DOHH2 (cell line): ENCODE results near the gene ANAPC2.

Source experiments
- H3F3A ChIP-seq: fragments of 200-600 bp; sonication (generic), shearing (Covaris generic); 2 replicates; pipeline ENCODE4 v1.6.0; 2016; ENCODE audit warnings: antibody characterized with exemption, mild to moderate bottlenecking; ENCODE audit not compliant: control insufficient read depth, insufficient read depth
- H3K27ac ChIP-seq: fragments of 200-600 bp; sonication (generic); 2 replicates; pipeline ENCODE4 v1.5.1; 2014; ENCODE audit warnings: low read depth, mild to moderate bottlenecking, low read length, moderate library complexity
- H3K27me3 ChIP-seq: fragments of 200-600 bp; sonication (generic); 2 replicates; pipeline ENCODE4 v1.6.1; 2014; ENCODE audit warnings: mild to moderate bottlenecking, low read length, mixed read lengths; ENCODE audit not compliant: control insufficient read depth
- H3K36me3 ChIP-seq: fragments of 200-600 bp; sonication (generic); 2 replicates; pipeline ENCODE4 v1.6.1; 2014; ENCODE audit warnings: mild to moderate bottlenecking, low read length, moderate library complexity, mixed read lengths; ENCODE audit not compliant: control insufficient read depth
- H3K4me1 ChIP-seq: fragments of 200-600 bp; sonication (generic); 2 replicates; pipeline ENCODE4 v1.6.1; 2014; ENCODE audit warnings: mild to moderate bottlenecking, low read length, mixed read lengths; ENCODE audit not compliant: control insufficient read depth
- H3K4me2 ChIP-seq: fragments of 200-600 bp; sonication (generic); 2 replicates; pipeline ENCODE4 v1.6.0; 2014; ENCODE audit warnings: mild to moderate bottlenecking, low read length, moderate library complexity
- H3K4me3 ChIP-seq: fragments of 200-600 bp; sonication (generic); 2 replicates; pipeline ENCODE4 v1.5.1; 2014; ENCODE audit warnings: mild to moderate bottlenecking, low read length, mixed read lengths
- H3K79me2 ChIP-seq: fragments of 200-600 bp; sonication (generic); 2 replicates; pipeline ENCODE4 v1.6.1; 2014; ENCODE audit warnings: mild to moderate bottlenecking, low read length, mixed read lengths; ENCODE audit not compliant: control insufficient read depth
- H3K9me2 ChIP-seq: fragments of 200-600 bp; sonication (generic); replicated peaks from 2 replicates; pipeline ENCODE4 v1.6.1; 2014; ENCODE audit warnings: mild to moderate bottlenecking, low read length, mixed read lengths; ENCODE audit not compliant: control insufficient read depth
- H3K9me3 ChIP-seq: fragments of 200-600 bp; sonication (generic); 2 replicates; pipeline ENCODE4 v1.6.1; 2014; ENCODE audit warnings: antibody characterized with exemption, low read length, mixed read lengths; ENCODE audit not compliant: control insufficient read depth, insufficient read depth
- H4K20me1 ChIP-seq: fragments of 200-600 bp; sonication (generic); 2 replicates; pipeline ENCODE4 v1.6.0; 2014; ENCODE audit warnings: low read depth, mild to moderate bottlenecking, antibody characterized with exemption, low read length, moderate library complexity; ENCODE audit not compliant: control insufficient read depth, insufficient read depth
- EZH2phosphoT487 ChIP-seq: fragments of 200-600 bp; sonication (generic); IDR thresholded peaks from 2 replicates; pipeline ENCODE4 v1.6.1; 2017; ENCODE audit warnings: borderline replicate concordance, mild to moderate bottlenecking, antibody characterized with exemption, low read length, moderate library complexity, mixed read lengths
- TF ChIP-seq, protein P1 (sequence below): fragments of 200-600 bp; sonication (generic); IDR thresholded peaks from one replicate; pipeline ENCODE4 v1.5.1; 2014; ENCODE audit warnings: antibody characterized with exemption, mild to moderate bottlenecking, low read depth, low read length; ENCODE audit not compliant: poor library complexity, severe bottlenecking

ANAPC2 gene

GRCh38 chr9:137138722-137139467 lies 49.5 kb downstream of the ANAPC2 start, which contains the start of gene GRIN1:
TSS of gene GRIN1 (plus strand) at chr9:137139154. CDS start at chr9:137139487, 333 bp downstream.
- Histone ChIP-seq H3K4me1 (peaks cover 21% of the 10 kb centered on the region), H3K79me2 (no peaks in the 10 kb centered on the region), H4K20me1 (no peaks in the 10 kb centered on the region), H3K4me2 (0 out of 2 replicates have a peak within 1 kb of the TSS, but pooled peaks have one; percentile 4), H3K4me3 (no peak within 1 kb of the TSS), H3F3A (no peaks in the 10 kb centered on the region), H3K9me2 (no peaks in the 10 kb centered on the region), H3K27me3 (peaks cover 32% of the 10 kb centered on the region), H3K9me3 (no peaks in the 10 kb centered on the region), H3K36me3 (no peaks in the 10 kb centered on the region), H3K27ac (no peak within 1 kb of the TSS)
- TF ChIP-seq, protein P1, sequence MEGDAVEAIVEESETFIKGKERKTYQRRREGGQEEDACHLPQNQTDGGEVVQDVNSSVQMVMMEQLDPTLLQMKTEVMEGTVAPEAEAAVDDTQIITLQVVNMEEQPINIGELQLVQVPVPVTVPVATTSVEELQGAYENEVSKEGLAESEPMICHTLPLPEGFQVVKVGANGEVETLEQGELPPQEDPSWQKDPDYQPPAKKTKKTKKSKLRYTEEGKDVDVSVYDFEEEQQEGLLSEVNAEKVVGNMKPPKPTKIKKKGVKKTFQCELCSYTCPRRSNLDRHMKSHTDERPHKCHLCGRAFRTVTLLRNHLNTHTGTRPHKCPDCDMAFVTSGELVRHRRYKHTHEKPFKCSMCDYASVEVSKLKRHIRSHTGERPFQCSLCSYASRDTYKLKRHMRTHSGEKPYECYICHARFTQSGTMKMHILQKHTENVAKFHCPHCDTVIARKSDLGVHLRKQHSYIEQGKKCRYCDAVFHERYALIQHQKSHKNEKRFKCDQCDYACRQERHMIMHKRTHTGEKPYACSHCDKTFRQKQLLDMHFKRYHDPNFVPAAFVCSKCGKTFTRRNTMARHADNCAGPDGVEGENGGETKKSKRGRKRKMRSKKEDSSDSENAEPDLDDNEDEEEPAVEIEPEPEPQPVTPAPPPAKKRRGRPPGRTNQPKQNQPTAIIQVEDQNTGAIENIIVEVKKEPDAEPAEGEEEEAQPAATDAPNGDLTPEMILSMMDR, result no peak
- no peak for TF ChIP-seq EZH2phosphoT487

DNA sequence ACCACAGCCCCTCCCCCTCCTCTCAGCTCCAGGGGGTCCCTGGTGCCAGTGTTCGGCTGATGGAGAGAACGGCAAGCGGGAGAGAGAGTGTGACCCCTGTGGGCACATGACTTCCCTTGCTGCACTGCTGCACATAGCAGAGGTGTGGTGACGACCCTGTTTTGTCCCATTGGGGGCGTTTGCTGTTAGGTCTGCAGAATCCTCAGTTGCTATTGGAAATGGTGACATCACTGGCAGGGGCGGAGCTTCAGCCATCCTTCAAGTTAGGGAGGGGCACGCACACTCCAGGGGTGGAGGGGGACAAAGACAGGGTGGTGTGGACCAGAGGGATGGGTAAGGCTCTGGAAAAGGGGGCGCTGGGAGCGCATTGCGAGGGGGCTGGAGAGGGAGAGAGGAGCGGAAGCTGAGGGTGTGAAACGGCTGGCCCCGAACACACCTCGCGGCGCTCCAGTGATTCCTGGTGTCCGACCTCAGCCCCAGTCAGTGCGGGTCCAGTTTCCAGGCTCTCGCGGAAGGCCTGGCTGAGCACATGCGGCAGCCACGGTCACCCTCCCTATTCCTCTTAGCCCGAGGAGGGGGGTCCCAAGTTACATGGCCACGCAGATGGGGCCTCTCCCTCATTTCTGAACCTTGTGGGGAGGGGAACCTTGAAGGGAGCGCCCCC lies 50.2 kb downstream of the ANAPC2 start:
- TF ChIP-seq, protein P1, result peak; percentile 28
- TF ChIP-seq EZH2phosphoT487, result no peak
- H3K4me3 ChIP-seq, result no peak overlapping the region
- H3K36me3 ChIP-seq, result no peaks in the 10 kb centered on the region
- H3K79me2 ChIP-seq, result no peaks in the 10 kb centered on the region
- H3K27ac ChIP-seq, result no peak overlapping the region
- no peaks in the 10 kb centered on the region for H3K9me3 ChIP-seq
- peaks cover 21% of the 10 kb centered on the region for H3K4me1 ChIP-seq
- no peaks in the 10 kb centered on the region for H3K9me2 ChIP-seq
- H3K4me2 ChIP-seq, result 0 out of 2 replicates have a peak overlapping the region, but pooled peaks have one; percentile 4
- H3K27me3 ChIP-seq, result peaks cover 28% of the 10 kb centered on the region
- H3F3A ChIP-seq, result 0 out of 2 replicates have a peak, but pooled peaks cover 3% of the 10 kb centered on the region
- H4K20me1 ChIP-seq, result no peaks in the 10 kb centered on the region

GRCh38 chr9:137136881-137137607 lies 51.3 kb downstream of the ANAPC2 start:
- H3K4me1 ChIP-seq, result peaks cover 21% of the 10 kb centered on the region
- no peaks in the 10 kb centered on the region for H3K9me3 ChIP-seq
- TF ChIP-seq, protein P1, result no peak
- TF ChIP-seq EZH2phosphoT487, result no peak
- H3K4me2 ChIP-seq, result peak overlapping the region; percentile 29; the same call in 1 of the 2 replicates
- peaks cover 19% of the 10 kb centered on the region for H3K27me3 ChIP-seq
- no peaks in the 10 kb centered on the region for H3K36me3 ChIP-seq
- no peak overlapping the region for H3K4me3 ChIP-seq
- no peaks in the 10 kb centered on the region for H3K9me2 ChIP-seq
- no peaks in the 10 kb centered on the region for H4K20me1 ChIP-seq
- no peaks in the 10 kb centered on the region for H3K79me2 ChIP-seq
- H3K27ac ChIP-seq, result no peak overlapping the region
- H3F3A ChIP-seq, result peaks cover 10% of the 10 kb centered on the region
